WTC11 (cell line): Measurements from ENCODE around the gene NINL.

Source experiments
- ATF1 ChIP-seq: sonication (generic); formaldehyde crosslinking; IDR thresholded peaks from 2 replicates; pipeline ENCODE4 v1.8.1; 2023; ENCODE audit warnings: mild to moderate bottlenecking, moderate library complexity, missing genetic modification reagents
- FOXK1 ChIP-seq: sonication (generic); formaldehyde crosslinking; IDR thresholded peaks from 2 replicates; pipeline ENCODE4 v1.8.0; 2022; ENCODE audit warnings: mild to moderate bottlenecking, moderate library complexity, missing genetic modification reagents
- NFE2L1 ChIP-seq: sonication (generic); formaldehyde crosslinking; IDR thresholded peaks from 2 replicates; pipeline ENCODE4 v1.8.1; 2023; ENCODE audit warnings: missing genetic modification reagents
- NFYB ChIP-seq: sonication (generic); formaldehyde crosslinking; conservative IDR thresholded peaks from 2 replicates; pipeline ENCODE4 v1.8.0; 2022; ENCODE audit warnings: low read depth, missing genetic modification reagents
- NR3C1 ChIP-seq: sonication (generic); formaldehyde crosslinking; conservative IDR thresholded peaks from 2 replicates; pipeline ENCODE4 v1.8.1; 2023; ENCODE audit warnings: low read depth, mild to moderate bottlenecking, missing genetic modification reagents
- SP1 ChIP-seq: sonication (generic); formaldehyde crosslinking; conservative IDR thresholded peaks from 2 replicates; pipeline ENCODE4 v1.8.1; 2022; ENCODE audit warnings: missing genetic modification reagents
- TCF7 ChIP-seq: sonication (generic); formaldehyde crosslinking; IDR thresholded peaks from 2 replicates; pipeline ENCODE4 v1.8.0; 2022; ENCODE audit warnings: mild to moderate bottlenecking, low read depth, missing genetic modification reagents, moderate library complexity
- ZNF232 ChIP-seq: sonication (generic); formaldehyde crosslinking; IDR thresholded peaks from 2 replicates; pipeline ENCODE4 v1.8.0; 2022; ENCODE audit warnings: mild to moderate bottlenecking, missing genetic modification reagents
- TF ChIP-seq, protein P1 (sequence below): fragments of 200-600 bp; IDR thresholded peaks from 2 replicates; pipeline ENCODE4 v1.8.0; 2022; ENCODE audit warnings: antibody characterized with exemption
- TF ChIP-seq, protein P2 (sequence below): sonication (generic); formaldehyde crosslinking; IDR thresholded peaks from 2 replicates; pipeline ENCODE4 v1.8.0; 2022; ENCODE audit warnings: mild to moderate bottlenecking, missing genetic modification reagents
- TF ChIP-seq, protein P3 (sequence below): sonication (generic); formaldehyde crosslinking; IDR thresholded peaks from 2 replicates; pipeline ENCODE4 v1.8.1; 2022; ENCODE audit warnings: mild to moderate bottlenecking, moderate library complexity, missing genetic modification reagents
- TF ChIP-seq, protein P4 (sequence below): sonication (generic); formaldehyde crosslinking; IDR thresholded peaks from 2 replicates; pipeline ENCODE4 v1.8.1; 2022; ENCODE audit warnings: low read depth, mild to moderate bottlenecking, moderate library complexity, missing genetic modification reagents, borderline replicate concordance
- TF ChIP-seq, protein P5 (sequence below): sonication (generic); formaldehyde crosslinking; conservative IDR thresholded peaks from 2 replicates; pipeline ENCODE4 v1.8.1; 2023; ENCODE audit warnings: mild to moderate bottlenecking, low read depth, missing genetic modification reagents, moderate library complexity

DNA sequence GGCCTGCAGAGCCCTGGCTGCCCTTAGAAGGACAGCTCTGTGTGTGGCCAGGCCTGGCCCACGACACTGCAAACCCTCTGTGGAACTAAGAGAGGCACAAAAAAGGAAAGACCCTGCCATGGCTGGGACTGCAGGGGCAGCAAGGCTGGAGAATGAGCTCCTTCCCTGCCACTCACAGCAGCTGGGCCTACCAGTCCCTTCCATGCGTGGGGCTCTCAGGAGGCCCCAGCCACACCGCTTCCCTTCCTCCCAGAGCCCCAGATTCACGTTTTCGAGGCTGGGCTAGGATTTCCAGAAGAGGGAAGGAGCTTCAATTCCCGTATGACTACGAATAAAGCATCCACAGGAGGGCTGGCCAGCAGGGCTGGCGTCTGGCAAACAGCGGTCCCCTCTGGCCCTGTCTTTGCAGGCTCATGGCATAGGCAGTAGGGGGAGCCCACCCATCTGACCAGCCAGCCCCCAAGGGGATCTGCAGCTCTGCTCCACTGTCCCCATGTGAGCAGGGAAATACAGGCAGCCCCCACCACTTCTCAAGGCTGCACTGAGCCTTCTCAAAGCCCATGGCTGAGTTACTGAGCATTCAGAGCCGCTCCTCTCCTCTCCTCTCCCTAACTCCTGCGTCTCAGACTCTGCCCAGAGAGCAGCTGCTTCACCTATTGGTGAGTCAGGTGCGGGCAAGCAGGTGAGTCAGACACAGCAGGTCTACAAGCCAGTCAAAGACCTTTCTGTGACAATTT is 53.1 kb downstream of the NINL start:
- TF ChIP-seq SP1 (CRISPR knock-in tag) (no peak), NFE2L1 (CRISPR knock-in tag) (no peak), ATF1 (CRISPR knock-in tag) (no peak), ZNF232 (CRISPR knock-in tag) (no peak), FOXK1 (no peak), NR3C1 (no peak), TCF7 (CRISPR knock-in tag) (no peak), NFYB (no peak)
- TF ChIP-seq, protein P1, sequence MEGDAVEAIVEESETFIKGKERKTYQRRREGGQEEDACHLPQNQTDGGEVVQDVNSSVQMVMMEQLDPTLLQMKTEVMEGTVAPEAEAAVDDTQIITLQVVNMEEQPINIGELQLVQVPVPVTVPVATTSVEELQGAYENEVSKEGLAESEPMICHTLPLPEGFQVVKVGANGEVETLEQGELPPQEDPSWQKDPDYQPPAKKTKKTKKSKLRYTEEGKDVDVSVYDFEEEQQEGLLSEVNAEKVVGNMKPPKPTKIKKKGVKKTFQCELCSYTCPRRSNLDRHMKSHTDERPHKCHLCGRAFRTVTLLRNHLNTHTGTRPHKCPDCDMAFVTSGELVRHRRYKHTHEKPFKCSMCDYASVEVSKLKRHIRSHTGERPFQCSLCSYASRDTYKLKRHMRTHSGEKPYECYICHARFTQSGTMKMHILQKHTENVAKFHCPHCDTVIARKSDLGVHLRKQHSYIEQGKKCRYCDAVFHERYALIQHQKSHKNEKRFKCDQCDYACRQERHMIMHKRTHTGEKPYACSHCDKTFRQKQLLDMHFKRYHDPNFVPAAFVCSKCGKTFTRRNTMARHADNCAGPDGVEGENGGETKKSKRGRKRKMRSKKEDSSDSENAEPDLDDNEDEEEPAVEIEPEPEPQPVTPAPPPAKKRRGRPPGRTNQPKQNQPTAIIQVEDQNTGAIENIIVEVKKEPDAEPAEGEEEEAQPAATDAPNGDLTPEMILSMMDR = no peak
- TF ChIP-seq, protein P2, sequence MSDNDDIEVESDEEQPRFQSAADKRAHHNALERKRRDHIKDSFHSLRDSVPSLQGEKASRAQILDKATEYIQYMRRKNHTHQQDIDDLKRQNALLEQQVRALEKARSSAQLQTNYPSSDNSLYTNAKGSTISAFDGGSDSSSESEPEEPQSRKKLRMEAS = no peak
- TF ChIP-seq, protein P3, sequence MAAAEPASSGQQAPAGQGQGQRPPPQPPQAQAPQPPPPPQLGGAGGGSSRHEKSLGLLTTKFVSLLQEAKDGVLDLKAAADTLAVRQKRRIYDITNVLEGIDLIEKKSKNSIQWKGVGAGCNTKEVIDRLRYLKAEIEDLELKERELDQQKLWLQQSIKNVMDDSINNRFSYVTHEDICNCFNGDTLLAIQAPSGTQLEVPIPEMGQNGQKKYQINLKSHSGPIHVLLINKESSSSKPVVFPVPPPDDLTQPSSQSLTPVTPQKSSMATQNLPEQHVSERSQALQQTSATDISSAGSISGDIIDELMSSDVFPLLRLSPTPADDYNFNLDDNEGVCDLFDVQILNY = no peak
- TF ChIP-seq, protein P4, sequence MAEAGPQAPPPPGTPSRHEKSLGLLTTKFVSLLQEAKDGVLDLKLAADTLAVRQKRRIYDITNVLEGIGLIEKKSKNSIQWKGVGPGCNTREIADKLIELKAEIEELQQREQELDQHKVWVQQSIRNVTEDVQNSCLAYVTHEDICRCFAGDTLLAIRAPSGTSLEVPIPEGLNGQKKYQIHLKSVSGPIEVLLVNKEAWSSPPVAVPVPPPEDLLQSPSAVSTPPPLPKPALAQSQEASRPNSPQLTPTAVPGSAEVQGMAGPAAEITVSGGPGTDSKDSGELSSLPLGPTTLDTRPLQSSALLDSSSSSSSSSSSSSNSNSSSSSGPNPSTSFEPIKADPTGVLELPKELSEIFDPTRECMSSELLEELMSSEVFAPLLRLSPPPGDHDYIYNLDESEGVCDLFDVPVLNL (CRISPR knock-in tag) = no peak
- TF ChIP-seq, protein P5, sequence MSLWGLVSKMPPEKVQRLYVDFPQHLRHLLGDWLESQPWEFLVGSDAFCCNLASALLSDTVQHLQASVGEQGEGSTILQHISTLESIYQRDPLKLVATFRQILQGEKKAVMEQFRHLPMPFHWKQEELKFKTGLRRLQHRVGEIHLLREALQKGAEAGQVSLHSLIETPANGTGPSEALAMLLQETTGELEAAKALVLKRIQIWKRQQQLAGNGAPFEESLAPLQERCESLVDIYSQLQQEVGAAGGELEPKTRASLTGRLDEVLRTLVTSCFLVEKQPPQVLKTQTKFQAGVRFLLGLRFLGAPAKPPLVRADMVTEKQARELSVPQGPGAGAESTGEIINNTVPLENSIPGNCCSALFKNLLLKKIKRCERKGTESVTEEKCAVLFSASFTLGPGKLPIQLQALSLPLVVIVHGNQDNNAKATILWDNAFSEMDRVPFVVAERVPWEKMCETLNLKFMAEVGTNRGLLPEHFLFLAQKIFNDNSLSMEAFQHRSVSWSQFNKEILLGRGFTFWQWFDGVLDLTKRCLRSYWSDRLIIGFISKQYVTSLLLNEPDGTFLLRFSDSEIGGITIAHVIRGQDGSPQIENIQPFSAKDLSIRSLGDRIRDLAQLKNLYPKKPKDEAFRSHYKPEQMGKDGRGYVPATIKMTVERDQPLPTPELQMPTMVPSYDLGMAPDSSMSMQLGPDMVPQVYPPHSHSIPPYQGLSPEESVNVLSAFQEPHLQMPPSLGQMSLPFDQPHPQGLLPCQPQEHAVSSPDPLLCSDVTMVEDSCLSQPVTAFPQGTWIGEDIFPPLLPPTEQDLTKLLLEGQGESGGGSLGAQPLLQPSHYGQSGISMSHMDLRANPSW (CRISPR knock-in tag) = no peak
